Middle frontal gyrus (tissue), 1 donor: ENCODE measurements around the gene POTEB2.
"Not testable (repeated sequence)": the region's sequence is repeated elsewhere in the genome, so short reads cannot be mapped to it uniquely, and the experiment has no call there.

Source experiments
- DNase-seq: peaks from one replicate; pipeline ENCODE4 v3.0.0-alpha.2; 2015; ENCODE audit warnings: low spot score; ENCODE audit errors: extremely low spot score

POTEB2 gene

DNA sequence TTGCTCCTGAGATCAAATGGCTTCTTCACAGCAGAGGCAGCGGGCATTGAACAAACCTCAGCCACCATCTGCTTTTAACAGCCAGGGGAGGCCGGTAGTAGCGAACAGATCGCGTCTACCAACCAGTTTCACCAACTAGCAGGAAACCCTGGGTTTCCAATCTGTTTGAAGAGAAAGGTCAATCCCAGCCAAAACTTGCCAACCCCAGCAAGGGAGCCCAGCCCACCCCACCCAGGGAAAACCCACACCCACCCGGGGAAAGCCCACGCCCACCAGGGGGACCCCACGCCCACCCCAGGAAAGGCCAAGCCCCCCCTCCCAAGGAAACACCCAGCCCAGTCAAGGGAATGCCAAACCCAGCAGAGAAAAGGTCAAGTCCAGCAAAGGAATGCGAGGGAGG lies at the start of gene POTEB2:
Gene POTEB2 (minus strand): TSS at position 101 of the 400 bp plus-strand sequence. CDS start 33 bp downstream, at position 68.
- not testable (repeated sequence) for DNase-seq

DNA sequence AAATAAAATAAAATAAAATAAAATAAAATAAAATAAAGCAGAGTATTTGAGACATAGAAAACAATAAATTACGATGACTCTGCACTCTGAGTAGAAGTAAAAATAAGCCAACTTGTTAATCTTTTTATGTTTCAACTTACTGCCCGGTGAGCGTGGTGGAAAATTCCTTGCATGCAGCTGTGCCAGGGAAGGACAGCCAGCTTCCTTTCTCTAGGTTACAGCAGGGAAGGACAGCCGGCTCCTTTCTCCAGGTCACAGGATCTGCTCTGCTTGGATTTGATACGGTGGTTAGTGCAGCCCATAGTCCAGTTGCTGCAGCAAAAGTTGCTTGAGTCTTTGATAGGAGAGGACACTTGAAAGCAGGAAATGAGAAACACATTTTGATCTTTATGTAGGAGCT lies 13.8 kb upstream of the POTEB2 start:
- not testable (repeated sequence) for DNase-seq

DNA sequence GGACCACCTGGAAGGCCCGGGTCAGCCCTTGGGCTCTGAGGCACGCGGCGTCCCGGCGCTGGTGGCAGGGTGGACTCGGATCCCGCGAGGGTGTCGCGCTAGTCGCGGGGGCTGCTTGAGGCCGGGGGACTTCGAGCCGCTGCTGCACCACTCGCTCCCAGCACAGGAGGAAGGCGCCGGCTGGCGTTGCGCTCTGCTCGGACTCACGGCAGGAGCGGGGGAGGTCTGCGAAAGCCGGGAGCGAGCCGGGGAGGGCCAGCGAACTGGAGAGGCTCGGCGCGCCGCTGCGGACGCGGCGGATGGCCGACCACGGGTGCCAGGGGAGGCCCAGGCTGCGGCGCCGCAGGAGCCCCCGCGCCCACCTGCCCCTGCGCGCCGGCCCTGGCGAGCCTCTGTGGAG lies 12.3 kb upstream of the POTEB2 start:
- not testable (repeated sequence) for DNase-seq

DNA sequence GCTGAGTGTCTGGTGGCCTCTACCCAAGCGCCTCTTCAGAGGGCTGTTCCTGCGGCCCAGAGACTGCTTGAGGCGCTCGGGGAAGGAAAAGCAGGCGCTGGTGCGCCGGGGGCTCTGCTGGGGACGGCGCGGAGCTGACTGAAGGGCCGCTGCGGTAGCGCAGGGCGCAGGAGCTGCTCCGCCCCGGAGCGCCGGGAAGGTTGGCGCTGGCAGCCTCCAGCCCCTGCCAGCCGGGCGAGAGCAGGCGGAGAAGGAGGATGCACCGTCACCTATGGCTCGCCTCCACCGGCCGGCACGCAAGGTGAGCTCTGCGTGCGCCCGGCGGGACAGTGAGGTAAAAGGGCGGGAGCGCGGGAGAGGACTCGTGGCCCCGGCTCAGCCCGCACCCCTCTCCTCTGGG lies 11.7 kb upstream of the POTEB2 start:
- DNase-seq, result not testable (repeated sequence)
